Measurements from ENCODE around the gene RNF144A. TPM values are rescaled to one million over a fixed set of nuclear protein-coding genes. Genes with fewer than 3 reads are reported as not detected.

RNF144A gene
- polyA plus RNA-seq, 1 of the 3 experiments (the other 2 are of a cell fraction) = 15.6 TPM

GRCh38 chr2:7041421-7041820, 124.2 kb downstream of the RNF144A start:
- CTCF ChIA-PET = interaction anchor here (0.7 to 6.2 kb wide), 8 partner anchors 12 to 162 kb away, joined by 3 to 37 read pairs (median 4); partner anchors contain the start of gene RNF144A

GRCh38 chr2:7043690-7044089, 126.5 kb downstream of the RNF144A start:
- CTCF ChIA-PET = interaction anchor here (0.6 to 6.2 kb wide), 50 partner anchors 9 to 1645 kb away, joined by 3 to 47 read pairs (median 7); partner anchors contain the start of gene RNF144A

More at GRCh38 chr2:7041421-7041820, 124.2 kb downstream of the RNF144A start:
- 95% methylated on average over 5 of the region's 7 CpGs for WGBS (ENCODE audit: low lambda C conversion rate)
- Histone ChIP-seq H3K79me2 (ENCODE audit: insufficient read depth) (no peaks in the 10 kb centered on the region), H3K4me1 (ENCODE audit: control insufficient read depth in 1 of 2, insufficient read depth in 2 of 2, low read depth in 1 of 2, low read length in 1 of 2) (peaks cover 0 to 15% of the 10 kb centered on the region in 2 experiments; a peak in 2 of 4 replicates), H3K9me2 (no peaks in the 10 kb centered on the region), H3K9ac (no peak overlapping the region), H4K20me1 (ENCODE audit: insufficient read depth) (no peaks in the 10 kb centered on the region), H3K9me3 (no peaks in the 10 kb centered on the region), H3K4me3 (ENCODE audit: low read depth in 2 of 2, low read length in 1 of 2) (no peak overlapping the region), H3K27ac (ENCODE audit: low read depth in 2 of 2, low read length in 1 of 2) (no peak overlapping the region), H3K36me3 (replicated peaks in 1 of 2; ENCODE audit: control insufficient read depth in 1 of 2, insufficient read depth in 2 of 2, low read length in 1 of 2) (peaks cover 4 to 49% of the 10 kb centered on the region in 2 experiments), H2AFZ (ENCODE audit: low read depth) (no peak overlapping the region), H3K4me2 (no peak overlapping the region), H3K27me3 (ENCODE audit: insufficient read depth) (no peaks in the 10 kb centered on the region), H3F3A (replicated peaks; ENCODE audit: insufficient read depth) (no peaks in the 10 kb centered on the region)
- no peak for TF ChIP-seq NRF1 (IDR thresholded peaks at IDR 0.05; ENCODE audit: low read depth, low read length)
- TF ChIP-seq MXI1 (IDR thresholded peaks at IDR 0.05; ENCODE audit: low read depth, low read length) = no peak
- no peak for TF ChIP-seq TEAD4 (IDR thresholded peaks at IDR 0.05; ENCODE audit: borderline replicate concordance, insufficient read depth)
- TF ChIP-seq GABPA (IDR thresholded peaks at IDR 0.05; ENCODE audit: low read depth) = no peak
- TF ChIP-seq RAD21 (IDR thresholded peaks at IDR 0.05; ENCODE audit: low read length) = no peak
- TF ChIP-seq TCF12 (IDR thresholded peaks at IDR 0.05) = no peak
- no peak for TF ChIP-seq RCOR1 (IDR thresholded peaks at IDR 0.05; ENCODE audit: low read length)
- no peak for TF ChIP-seq EP300 (IDR thresholded peaks at IDR 0.05; ENCODE audit: borderline replicate concordance in 1 of 2, low read depth in 1 of 2, low read length in 1 of 2)
- no peak for TF ChIP-seq USF2 (IDR thresholded peaks at IDR 0.05; ENCODE audit: borderline replicate concordance, low read depth, low read length)
- no peak for TF ChIP-seq RXRA (IDR thresholded peaks at IDR 0.05; ENCODE audit: borderline replicate concordance, low read depth)
- TF ChIP-seq CHD2 (IDR thresholded peaks at IDR 0.05; ENCODE audit: low read length, partially characterized antibody) = no peak
- TF ChIP-seq FOXJ3 (CRISPR knock-in tag; IDR thresholded peaks at IDR 0.05) = no peak
- TF ChIP-seq SIN3A (IDR thresholded peaks at IDR 0.05; ENCODE audit: borderline replicate concordance, low read depth, low read length) = no peak
- POLR2A ChIA-PET = no interaction called here
- no peak for DNase-seq

More at GRCh38 chr2:7043690-7044089, 126.5 kb downstream of the RNF144A start:
- Histone ChIP-seq H4K20me1 (ENCODE audit: insufficient read depth) (no peaks in the 10 kb centered on the region), H3K36me3 (replicated peaks in 1 of 2; ENCODE audit: control insufficient read depth in 1 of 2, insufficient read depth in 2 of 2, low read length in 1 of 2) (peaks cover 4 to 46% of the 10 kb centered on the region in 2 experiments), H3K27me3 (ENCODE audit: insufficient read depth) (no peaks in the 10 kb centered on the region), H2AFZ (ENCODE audit: low read depth) (no peak overlapping the region), H3K9me3 (no peaks in the 10 kb centered on the region), H3K4me2 (no peak overlapping the region), H3K27ac (ENCODE audit: low read depth in 2 of 2, low read length in 1 of 2) (peak overlapping the region in 1 of 2 experiments; percentile 1; a peak in 1 of 4 replicates), H3K79me2 (ENCODE audit: insufficient read depth) (no peaks in the 10 kb centered on the region), H3K4me1 (ENCODE audit: control insufficient read depth in 1 of 2, insufficient read depth in 2 of 2, low read depth in 1 of 2, low read length in 1 of 2) (peaks cover 0 to 3% of the 10 kb centered on the region in 2 experiments; a peak in 1 of 4 replicates), H3F3A (replicated peaks; ENCODE audit: insufficient read depth) (no peaks in the 10 kb centered on the region), H3K4me3 (ENCODE audit: low read depth in 2 of 2, low read length in 1 of 2) (no peak overlapping the region), H3K9me2 (no peaks in the 10 kb centered on the region), H3K9ac (no peak overlapping the region)
- DNase-seq = no peak
- 66% methylated on average over 3 of the region's 3 CpGs for WGBS (ENCODE audit: low lambda C conversion rate)
- POLR2A ChIA-PET = no interaction called here
- TF ChIP-seq POLR2AphosphoS5 (IDR thresholded peaks at IDR 0.05; ENCODE audit: low read depth, low read length) (no peak), FOSL2 (IDR thresholded peaks at IDR 0.05; ENCODE audit: borderline replicate concordance, low read depth) (peak; percentile 23; the same call in 1 of the 2 replicates)
